AML-193 (cell line): ENCODE measurements around the gene CD8B2.
A peak's percentile ranks its signal among the peaks of the same experiment; 100 is the strongest.
"Not testable (repeated sequence)": the region's sequence is repeated elsewhere in the genome, so short reads cannot be mapped to it uniquely, and the experiment has no call there.

Experiments
- DNase-seq, 2 experiments: peaks; one replicate each; lab custom pipeline; 2025; lab: John Stamatoyannopoulos, UW

The CD8B2 gene

GRCh38 chr2:106486551-106487385 lies at the start of gene CD8B2:
TSS of gene CD8B2 (plus strand) at chr2:106487364. CDS start at chr2:106487427, 63 bp downstream.
- not testable (repeated sequence) for DNase-seq

GRCh38 chr2:106461882-106462281 lies 25.3 kb upstream of the CD8B2 start:
- DNase-seq, result peak in 1 of 2 experiments; percentile 10

GRCh38 chr2:106467516-106467915 lies 19.6 kb upstream of the CD8B2 start:
- not testable (repeated sequence) for DNase-seq

GRCh38 chr2:106468107-106468506 lies 19.1 kb upstream of the CD8B2 start, which contains the start of gene RGPD3:
TSS of gene RGPD3 (minus strand) at chr2:106468413. CDS start at chr2:106468288, 125 bp downstream.
- not testable (repeated sequence) for DNase-seq

GRCh38 chr2:106470658-106471057 lies 16.5 kb upstream of the CD8B2 start:
- DNase-seq, result not testable (repeated sequence)

- DNase-seq, result not testable (repeated sequence)
These were observed 9.5 kb upstream of the CD8B2 start for GRCh38 chr2:106477647-106478046.

- not testable (repeated sequence) for DNase-seq
These were observed 7.6 kb upstream of the CD8B2 start for GRCh38 chr2:106479563-106479962.

GRCh38 chr2:106487386-106488191 lies 425 bp downstream of the CD8B2 start:
- DNase-seq, result not testable (repeated sequence)

- DNase-seq, result not testable (repeated sequence)
These were observed 2.5 kb downstream of the CD8B2 start for GRCh38 chr2:106489701-106490100.

GRCh38 chr2:106492399-106492798 lies 5.2 kb downstream of the CD8B2 start:
- DNase-seq, result not testable (repeated sequence)

GRCh38 chr2:106492913-106493312 lies 5.7 kb downstream of the CD8B2 start:
- DNase-seq, result not testable (repeated sequence)

- not testable (repeated sequence) for DNase-seq
These were observed 11.4 kb downstream of the CD8B2 start for GRCh38 chr2:106498549-106498948.

- not testable (repeated sequence) for DNase-seq
These were observed 13.2 kb downstream of the CD8B2 start for GRCh38 chr2:106500350-106500749.

GRCh38 chr2:106502351-106502750 lies 15.2 kb downstream of the CD8B2 start:
- not testable (repeated sequence) for DNase-seq

GRCh38 chr2:106504192-106504591 lies 17.0 kb downstream of the CD8B2 start:
- not testable (repeated sequence) for DNase-seq

- not testable (repeated sequence) for DNase-seq
These were observed 17.6 kb downstream of the CD8B2 start for GRCh38 chr2:106504787-106505186.

- DNase-seq, result not testable (repeated sequence)
These were observed 19.0 kb downstream of the CD8B2 start for GRCh38 chr2:106506002-106506687.

GRCh38 chr2:106508660-106509373 lies 21.7 kb downstream of the CD8B2 start:
- DNase-seq, result not testable (repeated sequence)

GRCh38 chr2:106509374-106509770 lies 22.2 kb downstream of the CD8B2 start:
- DNase-seq, result not testable (repeated sequence)

- not testable (repeated sequence) for DNase-seq
These were observed 23.6 kb downstream of the CD8B2 start for GRCh38 chr2:106510791-106511190.

- DNase-seq, result not testable (repeated sequence)
These were observed 24.3 kb downstream of the CD8B2 start for GRCh38 chr2:106511476-106511901.
